ENCODE measurements around the gene SND1.

SND1 gene

GRCh38 chr7:127810696-127811660, 159.0 kb downstream of the SND1 start:
- DNase-seq (ENCODE audit: low spot score) (no peak), ATAC-seq (ENCODE audit: low read depth) (no peak)
- Histone ChIP-seq H3K4me1 (ENCODE audit: insufficient read depth, poor library complexity, severe bottlenecking) (peaks cover 4% of the 10 kb centered on the region), H3K27ac (ENCODE audit: poor library complexity, severe bottlenecking) (no peak overlapping the region), H3K4me3 (ENCODE audit: severe bottlenecking) (no peak overlapping the region), H3K36me3 (ENCODE audit: low read depth) (peaks cover 21% of the 10 kb centered on the region), H3K27me3 (ENCODE audit: insufficient read depth, poor library complexity, severe bottlenecking) (no peaks in the 10 kb centered on the region), H3K9me3 (ENCODE audit: severe bottlenecking) (no peaks in the 10 kb centered on the region)
- TF ChIP-seq CTCF (IDR thresholded peaks at IDR 0.05; ENCODE audit: poor library complexity, severe bottlenecking), result no peak

GRCh38 chr7:127812540-127812939, 160.5 kb downstream of the SND1 start:
- H3K4me3 ChIP-seq (ENCODE audit: severe bottlenecking), result no peak overlapping the region
- peaks cover 4% of the 10 kb centered on the region for H3K4me1 ChIP-seq (ENCODE audit: insufficient read depth, poor library complexity, severe bottlenecking)
- H3K9me3 ChIP-seq (ENCODE audit: severe bottlenecking), result no peaks in the 10 kb centered on the region
- ATAC-seq (ENCODE audit: low read depth) (no peak), DNase-seq (ENCODE audit: low spot score) (no peak)
- no peak overlapping the region for H3K27ac ChIP-seq (ENCODE audit: poor library complexity, severe bottlenecking)
- peaks cover 9% of the 10 kb centered on the region for H3K36me3 ChIP-seq (ENCODE audit: low read depth)
- H3K27me3 ChIP-seq (ENCODE audit: insufficient read depth, poor library complexity, severe bottlenecking), result no peaks in the 10 kb centered on the region
- TF ChIP-seq CTCF (IDR thresholded peaks at IDR 0.05; ENCODE audit: poor library complexity, severe bottlenecking), result no peak

- no peak for DNase-seq (ENCODE audit: low spot score)
- peaks cover under 1% of the 10 kb centered on the region; the same call in 1 of the 2 replicates for H3K36me3 ChIP-seq (ENCODE audit: low read depth)
- no peaks in the 10 kb centered on the region for H3K9me3 ChIP-seq (ENCODE audit: severe bottlenecking)
- TF ChIP-seq CTCF (IDR thresholded peaks at IDR 0.05; ENCODE audit: poor library complexity, severe bottlenecking), result no peak
- H3K4me1 ChIP-seq (ENCODE audit: insufficient read depth, poor library complexity, severe bottlenecking), result no peaks in the 10 kb centered on the region
- no peak for ATAC-seq (ENCODE audit: low read depth)
- no peak overlapping the region for H3K4me3 ChIP-seq (ENCODE audit: severe bottlenecking)
- no peak overlapping the region for H3K27ac ChIP-seq (ENCODE audit: poor library complexity, severe bottlenecking)
- no peaks in the 10 kb centered on the region for H3K27me3 ChIP-seq (ENCODE audit: insufficient read depth, poor library complexity, severe bottlenecking)
Observed at GRCh38 chr7:127813991-127814541, 162.1 kb downstream of the SND1 start.

- no peak for ATAC-seq (ENCODE audit: low read depth)
- Histone ChIP-seq H3K36me3 (ENCODE audit: low read depth) (no peaks in the 10 kb centered on the region), H3K4me1 (ENCODE audit: insufficient read depth, poor library complexity, severe bottlenecking) (peaks cover 10% of the 10 kb centered on the region), H3K27me3 (ENCODE audit: insufficient read depth, poor library complexity, severe bottlenecking) (no peaks in the 10 kb centered on the region), H3K4me3 (ENCODE audit: severe bottlenecking) (no peak overlapping the region), H3K9me3 (ENCODE audit: severe bottlenecking) (no peaks in the 10 kb centered on the region), H3K27ac (ENCODE audit: poor library complexity, severe bottlenecking) (no peak overlapping the region)
- DNase-seq (ENCODE audit: low spot score), result no peak
- TF ChIP-seq CTCF (IDR thresholded peaks at IDR 0.05; ENCODE audit: poor library complexity, severe bottlenecking), result no peak
Observed at GRCh38 chr7:127815631-127816145, 163.7 kb downstream of the SND1 start.
